WERI-Rb-1 (cell line): ENCODE results near the gene BRMS1L.

Experiments
- DNase-seq: peaks from one replicate; pipeline ENCODE4 v3.0.0-alpha.2; 2020
- H3K27ac ChIP-seq: fragments of 250-450 bp; sonication (Bioruptor Pico); 2 replicates; pipeline ENCODE4 v1.5.1; 2020; ENCODE audit warnings: mild to moderate bottlenecking, moderate library complexity
- H3K27me3 ChIP-seq: fragments of 250-450 bp; sonication (Bioruptor Pico); 2 replicates; pipeline ENCODE4 v1.5.1; 2021; ENCODE audit warnings: mild to moderate bottlenecking, low read depth, moderate library complexity; ENCODE audit not compliant: insufficient read depth, severe bottlenecking
- H3K36me3 ChIP-seq: fragments of 250-450 bp; sonication (Bioruptor Pico); 2 replicates; pipeline ENCODE4 v1.5.1; 2020; ENCODE audit warnings: mild to moderate bottlenecking, moderate library complexity
- H3K4me3 ChIP-seq: 2 replicates; pipeline ENCODE4 v1.5.1; 2011; ENCODE audit warnings: low read depth, mild to moderate bottlenecking, control low read depth, low read length
- H3K9me3 ChIP-seq: fragments of 250-450 bp; sonication (Bioruptor Pico); 2 replicates; pipeline ENCODE4 v1.5.1; 2021; ENCODE audit warnings: mild to moderate bottlenecking, moderate library complexity; ENCODE audit not compliant: severe bottlenecking
- TF ChIP-seq, protein P1 (sequence below): IDR thresholded peaks from 2 replicates; pipeline ENCODE4 v1.5.1; 2011; ENCODE audit warnings: low read depth, mild to moderate bottlenecking, control low read depth, inconsistent platforms, low read length

Gene BRMS1L

DNA sequence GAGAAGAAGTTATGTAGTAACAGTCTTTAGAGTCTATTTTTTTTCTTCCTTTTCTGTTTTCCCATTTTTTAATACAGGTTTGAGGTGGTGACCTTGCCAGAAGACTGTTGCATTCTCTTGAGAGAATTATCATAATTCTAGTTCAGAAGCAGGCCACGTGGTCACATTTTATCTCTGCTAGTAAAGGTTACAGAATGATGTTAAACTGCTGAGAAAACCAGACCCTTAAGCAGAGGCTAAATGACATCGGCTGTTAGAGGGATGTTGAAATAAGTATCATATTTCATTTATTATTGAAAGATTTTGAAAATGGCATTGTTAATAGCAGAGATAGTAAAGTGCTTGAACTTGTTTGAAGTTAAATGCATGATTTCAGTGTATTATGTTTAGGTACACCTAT, 49.2 kb downstream of the BRMS1L start:
- Histone ChIP-seq H3K36me3 (peaks cover 5% of the 10 kb centered on the region; the same call in 1 of the 2 replicates), H3K4me3 (no peak overlapping the region), H3K27me3 (no peaks in the 10 kb centered on the region), H3K9me3 (no peaks in the 10 kb centered on the region), H3K27ac (no peak overlapping the region)
- no peak for DNase-seq
- TF ChIP-seq, protein P1, sequence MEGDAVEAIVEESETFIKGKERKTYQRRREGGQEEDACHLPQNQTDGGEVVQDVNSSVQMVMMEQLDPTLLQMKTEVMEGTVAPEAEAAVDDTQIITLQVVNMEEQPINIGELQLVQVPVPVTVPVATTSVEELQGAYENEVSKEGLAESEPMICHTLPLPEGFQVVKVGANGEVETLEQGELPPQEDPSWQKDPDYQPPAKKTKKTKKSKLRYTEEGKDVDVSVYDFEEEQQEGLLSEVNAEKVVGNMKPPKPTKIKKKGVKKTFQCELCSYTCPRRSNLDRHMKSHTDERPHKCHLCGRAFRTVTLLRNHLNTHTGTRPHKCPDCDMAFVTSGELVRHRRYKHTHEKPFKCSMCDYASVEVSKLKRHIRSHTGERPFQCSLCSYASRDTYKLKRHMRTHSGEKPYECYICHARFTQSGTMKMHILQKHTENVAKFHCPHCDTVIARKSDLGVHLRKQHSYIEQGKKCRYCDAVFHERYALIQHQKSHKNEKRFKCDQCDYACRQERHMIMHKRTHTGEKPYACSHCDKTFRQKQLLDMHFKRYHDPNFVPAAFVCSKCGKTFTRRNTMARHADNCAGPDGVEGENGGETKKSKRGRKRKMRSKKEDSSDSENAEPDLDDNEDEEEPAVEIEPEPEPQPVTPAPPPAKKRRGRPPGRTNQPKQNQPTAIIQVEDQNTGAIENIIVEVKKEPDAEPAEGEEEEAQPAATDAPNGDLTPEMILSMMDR: no peak

DNA sequence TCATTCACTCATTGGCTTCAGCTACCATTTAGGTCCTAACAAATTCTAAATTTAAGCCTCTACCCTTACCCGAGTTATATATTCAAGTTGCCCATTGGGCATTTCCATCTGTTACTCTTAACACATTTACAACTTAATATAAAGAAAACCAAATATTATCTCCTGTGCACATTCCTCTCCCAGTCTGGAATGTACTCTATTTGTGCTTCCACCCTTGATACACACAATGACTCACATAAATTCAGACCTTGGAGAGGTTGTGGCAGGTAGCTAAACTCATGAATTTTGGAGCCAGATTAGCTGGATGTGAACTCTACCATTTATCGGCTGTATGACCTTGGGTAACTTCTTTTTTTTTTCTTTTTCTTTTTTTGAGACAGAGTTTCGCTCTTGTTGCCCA, 51.1 kb downstream of the BRMS1L start:
- Histone ChIP-seq H3K27me3 (no peaks in the 10 kb centered on the region), H3K36me3 (no peaks in the 10 kb centered on the region), H3K9me3 (no peaks in the 10 kb centered on the region), H3K4me3 (no peak overlapping the region), H3K27ac (no peak overlapping the region)
- no peak for DNase-seq
- TF ChIP-seq, protein P1: no peak

DNA sequence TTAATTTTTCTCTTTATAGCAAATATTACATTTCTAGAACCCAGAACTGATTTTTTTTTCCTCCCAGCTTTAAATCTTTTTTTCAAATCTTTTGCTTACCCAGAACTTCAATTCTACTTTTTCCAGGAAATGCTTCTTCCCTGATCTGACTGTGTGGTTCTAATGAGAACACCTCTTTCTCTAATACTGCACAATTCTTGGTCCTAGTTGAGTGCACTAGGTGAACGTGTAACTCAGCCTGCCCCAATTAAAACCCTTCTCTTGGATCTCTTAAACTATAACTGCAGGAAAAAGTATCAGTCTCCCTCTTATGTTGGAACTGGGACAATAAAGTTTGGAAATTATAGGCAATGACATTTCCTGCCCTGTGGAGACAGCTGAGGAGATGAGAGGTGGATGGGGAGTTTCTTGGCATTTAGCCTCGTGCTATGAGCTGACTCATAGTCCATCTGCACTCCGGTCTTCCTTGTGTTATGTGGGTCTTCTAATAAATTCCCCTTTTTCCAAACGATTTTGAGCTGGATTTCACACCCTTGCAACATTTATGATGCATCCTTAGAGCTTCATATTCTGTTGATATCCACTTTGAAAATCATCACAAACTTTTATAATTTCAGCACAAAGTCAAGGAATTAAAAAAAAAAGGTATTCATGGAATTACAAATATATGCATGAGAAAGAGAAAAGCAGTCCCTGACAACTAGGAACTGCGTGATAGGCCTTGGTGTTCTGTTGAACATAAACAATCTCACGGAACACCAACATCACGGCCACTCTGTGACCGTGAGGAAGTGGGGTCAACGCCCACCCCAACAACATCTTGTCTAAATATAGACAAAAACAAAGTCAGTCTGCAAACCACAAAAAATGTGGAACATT, 52.4 kb downstream of the BRMS1L start:
- Histone ChIP-seq H3K27me3 (no peaks in the 10 kb centered on the region), H3K36me3 (no peaks in the 10 kb centered on the region), H3K9me3 (no peaks in the 10 kb centered on the region), H3K27ac (no peak overlapping the region), H3K4me3 (no peak overlapping the region)
- no peak for DNase-seq
- TF ChIP-seq, protein P1: no peak

DNA sequence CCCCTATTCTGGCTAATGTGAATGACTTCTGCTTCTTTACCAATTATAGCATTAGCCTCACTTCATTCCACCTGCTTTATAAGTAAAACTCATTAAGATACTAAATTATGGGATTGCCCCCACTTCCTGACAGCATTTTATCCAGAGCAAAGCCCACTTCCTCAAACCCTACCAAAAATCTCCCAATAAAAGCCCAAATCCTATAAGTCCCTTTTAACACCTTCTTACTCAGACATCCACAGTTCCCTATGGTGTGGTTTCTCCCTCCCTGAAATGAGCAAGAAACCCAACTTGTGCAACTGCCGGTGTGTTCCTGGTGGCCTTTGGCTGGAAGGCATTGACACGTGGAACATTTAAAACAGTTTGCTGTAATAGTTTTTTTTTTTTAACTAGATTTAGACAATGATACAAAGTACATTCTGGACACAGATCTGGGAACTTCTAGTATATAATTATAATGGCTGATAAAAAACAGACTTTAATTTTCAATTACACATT, 53.1 kb downstream of the BRMS1L start:
- no peaks in the 10 kb centered on the region for H3K9me3 ChIP-seq
- TF ChIP-seq, protein P1: no peak
- no peak overlapping the region for H3K27ac ChIP-seq
- no peaks in the 10 kb centered on the region for H3K36me3 ChIP-seq
- DNase-seq: no peak
- no peaks in the 10 kb centered on the region for H3K27me3 ChIP-seq
- no peak overlapping the region for H3K4me3 ChIP-seq

DNA sequence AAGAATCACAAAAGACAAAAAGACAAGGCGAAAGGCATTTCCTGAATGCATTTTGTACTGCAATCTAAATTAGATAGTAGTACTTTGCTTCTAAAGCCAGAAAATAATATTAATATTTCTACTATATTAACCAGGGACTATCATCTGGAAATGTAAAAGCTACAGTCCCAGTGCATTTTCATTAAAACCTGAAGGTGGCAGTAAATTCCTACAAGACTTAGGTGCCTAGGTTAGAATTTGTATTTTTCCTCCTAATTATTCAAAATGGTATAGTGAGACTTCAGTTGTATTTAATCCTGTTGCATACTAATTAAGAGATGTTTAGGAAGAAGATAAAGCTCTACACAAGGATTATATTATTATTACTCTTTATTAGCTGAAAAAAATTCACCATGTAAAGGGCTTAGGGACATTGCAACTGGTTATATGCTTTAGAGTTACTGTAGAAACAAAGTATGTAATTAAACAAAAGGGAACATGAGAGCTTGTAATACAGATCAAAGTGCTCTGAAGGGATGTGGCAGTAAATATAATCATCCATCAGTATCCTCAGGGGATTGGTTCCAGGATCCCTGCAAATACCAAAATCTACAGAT, 53.6 kb downstream of the BRMS1L start:
- Histone ChIP-seq H3K36me3 (no peaks in the 10 kb centered on the region), H3K9me3 (no peaks in the 10 kb centered on the region), H3K27ac (no peak overlapping the region), H3K4me3 (no peak overlapping the region), H3K27me3 (no peaks in the 10 kb centered on the region)
- TF ChIP-seq, protein P1: no peak
- no peak for DNase-seq
